ENCODE data around the gene HS6ST3.

DNA sequence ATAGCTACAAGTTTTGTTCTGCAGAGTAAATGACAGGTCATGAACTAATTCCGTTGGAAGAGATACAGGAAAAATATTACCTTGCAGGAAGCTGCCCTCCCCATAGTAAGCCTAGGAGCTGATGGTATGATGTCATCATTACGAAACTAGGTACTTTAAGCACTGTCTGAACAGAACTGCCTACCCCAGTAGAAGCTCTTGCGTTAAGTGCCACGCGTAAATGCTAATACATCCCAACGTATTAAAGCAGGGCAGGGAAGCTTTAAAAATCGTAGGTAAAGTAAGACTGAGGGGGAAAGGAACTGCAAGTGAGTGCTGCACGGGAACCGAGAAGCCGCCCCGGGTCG, 37.3 kb upstream of the HS6ST3 start:
- TF ChIP-seq CTCF (conservative IDR thresholded peaks at IDR 0.05 in 1 of 2, IDR thresholded peaks at IDR 0.05 in 1 of 2; ENCODE audit: extremely low read depth in 1 of 2, insufficient read depth in 1 of 2, low read depth in 1 of 2, low read length in 2 of 2) (no peak), EZH2 (IDR thresholded peaks at IDR 0.05; ENCODE audit: borderline replicate concordance, low read length) (no peak)
